NCI-H146 treated with DMSO at 0.1 percent for 48 hours (cell line): Measurements from ENCODE around the gene PSAPL1.

Experiments
- DNase-seq: peaks from one replicate; lab custom pipeline; 2025; ENCODE audit not compliant: unreplicated experiment; lab: John Stamatoyannopoulos, UW

Gene PSAPL1

GRCh38 chr4:7397206-7398103 lies 37.3 kb downstream of the PSAPL1 start:
- no peak for DNase-seq

- no peak for DNase-seq
These were observed 38.4 kb downstream of the PSAPL1 start for GRCh38 chr4:7396186-7396910.

GRCh38 chr4:7395645-7396044 lies 39.1 kb downstream of the PSAPL1 start:
- no peak for DNase-seq

- no peak for DNase-seq
These were observed 39.9 kb downstream of the PSAPL1 start for GRCh38 chr4:7394681-7395451.

- DNase-seq, result no peak
These were observed 40.8 kb downstream of the PSAPL1 start for GRCh38 chr4:7393601-7394575.

- no peak for DNase-seq
These were observed 42.0 kb downstream of the PSAPL1 start for GRCh38 chr4:7392438-7393421.

- DNase-seq, result no peak
These were observed 42.9 kb downstream of the PSAPL1 start for GRCh38 chr4:7391637-7392437.

- no peak for DNase-seq
These were observed 43.7 kb downstream of the PSAPL1 start for GRCh38 chr4:7390906-7391636.

GRCh38 chr4:7390336-7390735 lies 44.4 kb downstream of the PSAPL1 start:
- no peak for DNase-seq

- no peak for DNase-seq
These were observed 45.0 kb downstream of the PSAPL1 start for GRCh38 chr4:7389719-7390118.

- no peak for DNase-seq
These were observed 45.5 kb downstream of the PSAPL1 start for GRCh38 chr4:7389101-7389701.

- no peak for DNase-seq
These were observed 46.1 kb downstream of the PSAPL1 start for GRCh38 chr4:7388627-7389026.

GRCh38 chr4:7387925-7388324 lies 46.8 kb downstream of the PSAPL1 start:
- DNase-seq, result no peak

GRCh38 chr4:7384929-7385890 lies 49.5 kb downstream of the PSAPL1 start:
- no peak for DNase-seq

- no peak for DNase-seq
These were observed 50.5 kb downstream of the PSAPL1 start for GRCh38 chr4:7384003-7384928.
